NCI-H460 (cell line): ENCODE results near the gene ADRA2C. TPM values are rescaled to one million over a fixed set of nuclear protein-coding genes. Genes with fewer than 3 reads are reported as not detected.

Experiments used
- DNase-seq: peaks from one replicate; pipeline ENCODE4 v3.0.0-alpha.2; 2016; ENCODE audit warnings: low read depth; ENCODE audit errors: extremely low read depth
- polyA plus RNA-seq: library from polyadenylated mRNA; depleted of rRNA; stranded (reverse); fragments of >200 nt; gene quantifications from 2 replicates; pipeline ENCODE4 v1.2.3, GENCODE V29; 2014; cell fraction: nucleus; rRNA removed
- total RNA-seq: library from RNA; depleted of rRNA; stranded (reverse); fragments of >200 nt; shearing (Covaris generic); gene quantifications from 2 replicates; pipeline ENCODE4 v1.2.3, GENCODE V29; 2014; rRNA removed

ADRA2C gene
- total RNA-seq = 15.0 and 19.8 TPM in 2 replicates
- polyA plus RNA-seq = 20.2 and 29.2 TPM in 2 replicates

DNA sequence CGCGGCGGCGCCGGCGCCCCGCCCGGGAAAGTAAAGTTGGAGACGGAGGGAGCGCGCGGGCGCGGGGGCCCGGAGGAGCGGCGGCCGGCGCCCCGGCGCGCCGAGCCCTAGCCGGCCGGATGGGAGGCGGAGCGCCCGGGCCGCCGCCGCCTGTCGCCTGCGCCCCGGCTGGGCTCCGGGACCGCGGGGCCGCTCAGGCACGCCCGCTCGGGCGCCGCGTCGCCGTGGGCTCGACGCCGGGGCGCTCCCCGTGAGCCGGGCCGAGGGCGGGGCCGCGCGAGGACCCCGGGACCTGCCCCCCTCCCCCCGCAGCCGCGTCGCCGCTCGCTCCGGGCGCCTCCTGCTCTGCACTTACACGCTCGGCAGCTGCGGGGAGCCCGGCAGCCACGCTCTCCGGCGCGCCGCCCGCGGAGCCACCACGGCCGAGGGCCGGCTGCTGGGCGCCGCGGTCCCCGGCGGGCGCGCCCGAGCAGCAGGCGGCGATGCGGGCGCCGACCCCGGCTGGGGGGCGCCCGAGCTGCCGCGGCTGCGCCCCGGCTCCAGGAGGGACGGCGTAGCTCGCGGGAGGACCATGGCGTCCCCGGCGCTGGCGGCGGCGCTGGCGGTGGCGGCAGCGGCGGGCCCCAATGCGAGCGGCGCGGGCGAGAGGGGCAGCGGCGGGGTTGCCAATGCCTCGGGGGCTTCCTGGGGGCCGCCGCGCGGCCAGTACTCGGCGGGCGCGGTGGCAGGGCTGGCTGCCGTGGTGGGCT lies at the start of gene ADRA2C:
TSS of gene ADRA2C (plus strand) at position 350 of the 749 bp plus-strand sequence. CDS start at position 572, 222 bp downstream.
- DNase-seq = no peak

DNA sequence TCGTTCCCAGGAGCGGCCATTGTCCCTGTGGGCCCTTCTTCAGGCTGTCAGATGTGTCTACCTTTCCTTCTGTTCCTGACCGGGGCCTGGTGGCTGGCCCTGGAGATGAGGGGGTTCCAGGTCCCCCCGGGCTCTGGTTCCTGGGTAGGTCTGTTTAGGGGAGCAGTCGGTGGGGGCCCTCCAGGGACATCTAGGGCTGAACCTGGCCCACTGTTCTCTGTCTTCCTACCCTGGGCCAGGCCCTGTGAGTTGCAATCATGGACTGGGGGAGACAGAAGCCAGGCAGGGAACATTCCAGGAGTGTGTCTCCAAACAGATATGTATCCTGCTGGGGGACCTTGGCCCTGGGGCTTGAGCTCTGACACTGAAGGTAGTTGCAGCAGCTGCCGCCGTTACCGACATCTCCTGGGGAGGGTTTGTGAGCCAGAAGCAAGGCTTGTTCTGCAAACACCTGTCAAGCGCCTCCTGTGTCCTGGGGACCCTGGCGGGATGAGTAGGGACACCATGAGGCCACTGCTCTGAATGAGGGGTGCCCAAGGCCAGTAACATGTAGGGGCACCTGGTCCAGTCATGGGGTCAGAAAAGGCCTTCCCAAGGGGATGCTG lies 49.5 kb upstream of the ADRA2C start:
- no peak for DNase-seq

DNA sequence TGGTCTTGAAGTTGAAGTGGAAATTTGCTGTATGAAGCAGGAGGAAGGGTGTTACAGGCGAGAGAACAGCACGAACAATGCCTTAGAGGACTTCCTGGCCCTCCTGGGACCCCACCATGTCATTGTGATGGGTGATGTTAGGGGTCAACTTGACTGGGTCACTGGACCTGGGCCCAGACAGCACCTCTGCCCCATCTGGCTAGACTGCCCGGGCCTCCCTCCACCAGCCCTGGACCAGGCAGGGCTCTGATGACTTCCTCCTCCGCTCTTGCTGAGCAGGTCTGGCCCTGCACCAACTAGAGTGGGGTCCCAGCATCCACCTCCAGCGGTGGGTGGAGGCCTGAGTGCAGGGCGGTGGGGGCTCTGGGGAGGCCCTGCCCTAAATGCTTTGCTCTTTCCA lies 48.9 kb upstream of the ADRA2C start:
- no peak for DNase-seq

DNA sequence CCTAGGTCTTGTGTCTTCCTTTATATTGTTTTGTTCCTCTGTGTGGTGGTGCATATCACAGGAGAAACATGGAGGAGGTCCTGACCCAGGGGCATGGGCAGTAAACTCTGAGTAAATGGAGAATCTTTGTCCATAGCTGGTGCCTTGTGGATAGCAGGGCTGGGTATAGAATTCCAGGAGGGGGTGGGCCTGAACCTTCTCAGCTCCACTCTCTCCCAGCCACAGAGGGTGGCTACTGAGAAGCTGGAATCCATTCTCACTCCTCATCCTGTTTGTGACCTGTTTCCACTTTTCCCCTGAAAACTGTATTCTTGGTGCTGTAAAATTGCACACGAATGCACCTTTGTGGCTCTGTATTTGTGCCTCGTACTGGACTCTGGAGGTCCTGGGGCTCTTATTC lies 47.7 kb upstream of the ADRA2C start:
- no peak for DNase-seq

DNA sequence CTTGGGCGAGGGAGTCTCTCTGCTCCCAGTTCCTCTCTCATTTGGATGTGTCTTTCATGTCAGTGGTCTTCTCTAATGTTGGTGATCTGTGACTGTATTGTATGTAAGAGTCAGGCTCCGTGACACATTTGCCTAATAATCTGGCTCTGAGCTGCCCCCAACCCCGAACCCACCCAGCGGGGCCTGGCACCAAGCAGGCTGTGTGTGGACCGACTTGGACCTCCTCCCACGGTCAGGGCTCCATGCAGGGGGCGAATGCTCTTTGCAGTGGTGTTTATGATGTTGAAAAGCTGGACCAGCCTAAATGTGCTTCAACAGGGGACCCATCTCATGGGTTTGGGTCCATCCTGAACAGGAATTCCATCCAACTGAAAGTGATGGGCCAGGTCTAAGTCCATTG lies 47.0 kb upstream of the ADRA2C start:
- no peak for DNase-seq

DNA sequence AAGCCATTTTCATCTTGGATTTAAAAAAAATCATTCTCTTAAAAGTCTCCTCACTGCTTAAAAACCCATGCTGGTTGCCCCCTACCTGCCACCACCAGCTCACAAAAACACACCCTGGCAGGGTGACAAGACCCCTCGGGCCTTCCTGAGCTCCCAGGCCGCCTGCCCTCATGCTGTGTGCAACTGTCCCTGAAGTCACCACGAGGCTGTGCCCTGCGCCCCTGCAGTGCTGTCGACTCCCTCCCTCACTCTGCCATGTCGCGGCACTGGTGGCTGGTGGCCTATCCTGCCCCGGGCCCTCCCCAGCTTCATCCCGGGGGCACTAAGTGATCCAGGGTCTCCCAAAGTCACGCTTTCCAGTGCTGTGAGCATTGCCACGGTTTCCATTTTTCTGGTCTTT lies 46.3 kb upstream of the ADRA2C start:
- no peak for DNase-seq

DNA sequence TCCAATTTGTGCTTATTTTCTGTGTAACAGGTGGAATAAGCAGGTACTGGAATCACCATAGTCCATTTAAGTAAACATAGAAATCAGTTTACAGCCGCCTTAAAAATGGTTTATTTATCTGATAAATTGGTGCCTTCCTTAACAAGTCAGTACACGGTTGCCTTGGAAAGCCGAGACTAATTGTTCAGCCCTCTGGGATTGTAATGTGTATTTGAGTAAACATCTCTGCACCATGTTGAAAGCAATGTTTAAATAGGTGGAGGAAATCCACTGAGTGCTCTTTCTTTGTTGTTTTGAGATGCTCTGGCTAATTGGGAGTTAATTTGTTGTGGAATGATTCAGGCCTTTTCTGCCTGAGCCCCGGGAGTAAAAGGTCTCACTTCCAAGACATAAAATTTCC lies 45.7 kb upstream of the ADRA2C start:
- DNase-seq = no peak

DNA sequence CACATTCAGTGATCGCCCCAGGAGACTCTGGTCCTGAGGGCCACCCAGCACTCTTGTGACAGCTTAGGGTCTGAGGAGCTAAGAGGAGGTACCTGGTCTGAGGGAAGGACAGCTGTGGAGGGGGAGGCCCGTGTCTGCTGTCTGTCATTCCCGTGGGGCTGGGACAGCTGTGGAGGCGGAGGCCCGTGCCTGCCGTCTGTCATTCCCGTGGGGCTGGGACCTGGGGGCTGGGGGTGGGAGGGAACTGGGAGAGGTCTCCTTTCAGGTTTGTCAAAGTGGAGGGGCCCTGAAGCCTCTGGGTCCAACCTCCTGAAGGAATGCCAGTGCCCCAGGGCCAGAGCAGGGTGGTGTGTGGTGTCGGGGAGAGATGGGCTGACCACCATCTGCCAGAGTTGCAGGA lies 45.0 kb upstream of the ADRA2C start:
- no peak for DNase-seq

DNA sequence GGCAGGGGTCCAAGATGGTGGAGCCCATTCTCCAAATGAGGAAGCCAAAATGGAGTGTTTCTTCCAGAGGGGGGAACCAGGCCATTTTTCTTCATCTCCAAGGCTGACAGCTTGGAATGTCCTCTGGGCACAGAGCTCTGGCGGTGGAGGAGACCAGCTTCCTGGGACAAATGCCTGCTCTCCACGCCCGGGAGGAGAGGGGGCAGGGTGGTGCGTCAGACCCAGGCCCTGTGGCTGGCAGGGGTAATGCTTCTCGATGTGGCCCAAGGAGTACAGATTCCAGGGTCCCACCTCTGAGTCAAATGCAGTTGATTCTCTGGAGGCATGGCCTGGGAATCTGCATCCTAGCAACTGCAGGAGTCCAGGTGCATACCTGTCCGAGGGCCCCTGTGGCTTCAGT lies 44.6 kb upstream of the ADRA2C start:
- DNase-seq = no peak

DNA sequence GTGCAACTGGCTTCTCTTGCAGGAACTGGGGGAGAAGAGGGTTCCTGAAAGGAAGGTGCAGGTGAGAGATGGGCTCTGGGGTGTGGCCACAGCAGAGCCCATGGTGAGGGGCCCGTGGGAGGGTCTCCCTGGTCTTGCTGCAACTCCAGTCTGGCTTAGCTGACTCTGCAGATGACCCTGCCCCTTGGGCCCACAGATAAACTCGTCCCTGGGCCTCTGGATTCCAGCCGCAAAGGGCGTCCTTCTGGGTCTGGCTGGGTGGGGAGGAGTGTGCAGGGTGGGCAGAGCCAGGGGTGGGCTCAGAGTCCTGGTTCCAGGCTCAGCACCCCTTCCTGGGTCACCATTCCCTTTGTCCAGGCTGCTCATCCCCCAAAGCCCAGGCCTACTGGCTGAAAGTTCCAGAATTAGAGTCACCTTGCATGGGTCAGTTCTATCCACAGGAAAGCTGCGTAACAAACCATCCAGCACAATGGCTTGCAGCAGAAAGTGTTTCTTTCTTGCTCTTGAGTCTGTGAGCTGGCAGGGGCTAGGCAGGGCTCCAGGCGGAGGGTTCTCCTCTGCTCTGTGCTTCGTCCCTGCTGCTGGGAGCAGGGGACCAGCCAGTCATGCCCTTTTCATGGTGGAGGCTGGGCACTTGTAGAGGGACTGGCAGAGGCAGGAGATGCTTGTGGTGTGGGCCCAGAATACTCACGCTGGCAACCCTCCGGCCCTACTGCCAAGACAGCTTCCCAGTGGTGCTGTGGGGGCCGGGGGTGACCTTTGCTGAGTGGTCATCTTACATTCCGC lies 43.5 kb upstream of the ADRA2C start:
- DNase-seq = no peak

DNA sequence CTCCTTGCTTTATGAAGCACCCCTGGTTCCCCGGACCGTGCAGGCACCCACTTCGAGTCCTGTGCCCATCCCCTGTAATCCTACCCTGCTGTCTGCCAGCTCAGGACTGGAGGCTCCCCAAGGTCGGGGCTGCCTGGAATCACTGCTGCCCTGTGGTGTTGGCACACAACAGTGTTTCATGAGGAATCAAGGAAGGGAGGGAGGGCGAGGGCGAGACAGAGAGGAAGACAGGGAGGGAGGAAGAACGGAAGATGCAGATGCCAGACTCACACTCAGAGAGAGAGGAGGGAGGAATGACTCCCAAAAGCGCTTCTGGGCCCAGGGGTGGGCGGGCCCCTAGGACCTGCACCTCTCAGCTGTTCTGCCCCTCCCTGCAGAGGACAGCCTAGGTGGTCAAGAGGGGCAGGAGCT lies 42.9 kb upstream of the ADRA2C start:
- no peak for DNase-seq

DNA sequence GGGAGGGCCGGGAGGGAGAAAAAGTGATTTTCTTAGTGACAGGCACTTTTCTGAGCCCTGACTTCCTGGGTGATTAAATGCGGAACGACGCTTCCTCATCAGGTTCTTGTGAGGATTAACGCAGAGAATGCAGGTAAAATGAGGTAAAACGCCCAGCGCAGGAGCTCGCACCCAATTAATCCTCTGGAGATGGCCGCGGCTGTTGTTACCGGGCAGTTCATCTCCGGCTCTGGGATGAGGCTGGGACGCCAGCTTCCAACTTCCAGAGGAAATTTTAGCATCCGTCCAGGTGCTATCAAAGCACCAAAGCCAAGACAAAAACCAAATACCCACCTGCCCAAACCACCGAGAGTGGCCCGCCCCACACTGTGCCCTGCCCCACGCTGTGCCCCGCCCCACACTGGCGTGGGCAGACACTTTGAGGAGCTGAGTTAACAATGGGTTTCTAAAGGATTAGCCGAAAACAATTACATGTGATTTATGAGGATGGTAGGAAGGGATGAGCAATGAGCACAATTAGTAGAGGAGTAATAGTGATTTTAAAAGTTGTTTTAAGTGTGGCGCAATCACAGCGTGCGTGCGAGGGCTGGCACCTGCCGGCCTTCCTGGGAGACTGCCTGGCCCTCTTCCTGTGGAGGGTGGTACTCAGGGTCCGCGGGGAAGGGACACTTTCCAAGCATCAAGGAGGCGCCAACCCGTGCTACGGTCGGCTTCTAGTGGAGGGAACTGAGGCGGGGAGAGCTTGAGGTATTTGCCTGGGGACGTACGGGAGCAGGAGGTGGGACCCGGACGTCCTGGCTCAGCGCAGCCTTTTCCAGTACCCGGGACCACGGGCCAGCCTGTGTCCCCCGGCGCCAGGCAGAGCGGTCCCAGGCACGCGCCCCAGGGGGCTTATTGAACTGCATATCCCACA lies 41.6 kb upstream of the ADRA2C start:
- DNase-seq = no peak

DNA sequence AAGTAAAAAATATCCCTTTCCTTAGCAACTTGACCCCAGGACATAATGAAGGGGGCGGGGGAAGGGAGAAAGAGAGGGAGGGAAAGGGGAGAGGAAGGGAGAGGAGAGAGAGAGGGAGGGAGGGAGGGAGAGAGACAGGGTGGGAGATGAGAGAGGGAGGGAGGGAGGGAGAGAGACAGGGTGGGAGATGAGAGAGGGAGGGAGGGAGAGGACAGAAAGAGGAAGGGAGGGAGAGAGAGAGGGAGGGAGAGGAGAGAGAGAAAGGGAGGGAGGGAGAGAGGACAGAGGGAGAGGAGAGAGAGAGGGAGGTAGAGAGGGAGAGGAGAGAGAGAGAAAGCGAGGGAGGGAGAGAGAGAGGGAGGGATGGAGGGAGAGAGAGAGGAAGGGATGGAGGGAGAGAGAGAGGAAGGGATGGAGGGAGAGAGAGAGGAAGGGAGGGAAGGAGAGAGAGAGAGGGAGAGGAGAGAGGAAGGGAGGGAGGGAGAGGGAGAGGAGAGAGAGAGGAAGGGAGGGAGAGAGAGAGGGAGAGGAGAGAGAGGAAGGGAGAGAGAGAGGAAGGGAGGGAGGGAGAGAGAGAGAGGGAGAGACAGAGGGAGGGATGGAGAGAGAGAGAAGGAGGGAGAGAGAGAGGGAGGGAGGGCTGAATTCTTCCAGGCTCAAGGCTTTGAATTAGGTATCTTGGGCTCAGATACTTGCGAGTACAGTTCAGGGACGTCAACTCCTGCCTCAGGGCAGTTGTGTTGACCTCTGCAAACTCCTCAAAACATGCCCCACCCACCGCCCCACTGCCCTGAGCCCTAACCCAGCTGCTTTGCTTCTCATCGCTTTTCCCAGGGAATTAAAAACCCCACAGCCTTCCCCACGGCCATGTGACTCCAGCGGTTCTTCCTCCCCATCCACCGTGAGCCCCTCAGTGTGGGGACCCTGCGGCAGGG lies 40.0 kb upstream of the ADRA2C start:
- DNase-seq = no peak

DNA sequence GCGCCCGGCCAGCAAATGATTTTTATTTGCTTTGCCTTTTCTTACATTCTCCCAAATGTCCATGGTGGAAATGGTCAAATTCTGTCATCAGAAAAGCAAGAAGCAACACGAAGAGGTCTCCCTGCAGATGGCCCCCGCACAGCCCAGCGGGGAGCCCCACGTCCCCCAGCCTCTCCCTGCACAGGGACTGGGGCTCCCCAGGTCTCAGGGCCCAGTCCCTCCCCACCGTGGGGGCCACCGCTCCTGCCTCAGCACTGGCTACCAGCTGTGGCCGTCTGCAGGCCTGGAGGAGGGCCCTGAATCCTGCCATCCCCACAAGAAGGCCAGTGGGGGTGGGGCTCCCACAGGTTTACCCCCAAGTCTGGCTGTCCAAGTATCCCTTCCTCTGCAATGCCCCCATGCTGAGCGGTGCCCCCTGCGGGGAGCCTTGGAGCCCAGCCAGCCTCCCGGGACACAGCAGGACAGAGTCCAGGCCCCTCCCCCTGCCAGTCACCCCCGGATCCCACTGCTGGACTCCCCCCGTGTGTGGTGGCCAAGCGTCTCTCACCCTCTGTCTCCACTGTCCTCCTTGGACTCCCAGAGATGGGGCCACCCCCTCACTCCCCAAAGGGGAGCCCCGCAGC lies 38.2 kb upstream of the ADRA2C start:
- no peak for DNase-seq

DNA sequence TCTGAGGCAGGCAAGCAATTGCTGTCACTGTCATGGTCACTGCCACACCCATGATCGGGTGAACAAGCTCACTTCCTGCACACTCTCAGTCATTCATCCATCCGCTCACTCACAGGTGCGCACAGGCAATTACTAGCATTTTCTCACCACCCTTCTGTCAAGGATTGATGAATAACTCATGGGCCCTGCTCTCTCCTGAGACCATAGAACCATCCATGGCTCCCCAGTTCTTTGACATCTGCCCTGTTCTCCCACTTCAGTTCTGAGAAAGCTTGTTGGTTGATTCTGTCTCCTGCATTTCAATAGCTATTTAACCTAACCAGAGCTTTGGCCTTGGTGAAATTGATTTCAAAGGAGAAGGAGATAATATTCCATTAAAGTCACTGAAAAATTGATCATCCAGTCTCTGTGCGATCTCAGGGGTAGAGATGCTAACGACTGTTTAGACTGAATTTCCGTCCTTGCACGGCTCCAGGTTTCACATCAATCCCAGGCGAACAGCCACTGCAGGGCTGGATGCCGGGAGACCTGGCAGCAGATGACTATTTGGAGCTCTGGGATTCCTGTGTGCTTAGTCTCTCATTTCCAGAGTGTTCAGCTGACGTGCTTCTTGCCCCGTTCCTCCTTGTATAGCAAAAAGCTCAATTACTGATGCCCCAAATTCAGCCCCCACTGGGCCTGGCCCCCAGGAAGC lies 36.9 kb upstream of the ADRA2C start:
- DNase-seq = no peak

DNA sequence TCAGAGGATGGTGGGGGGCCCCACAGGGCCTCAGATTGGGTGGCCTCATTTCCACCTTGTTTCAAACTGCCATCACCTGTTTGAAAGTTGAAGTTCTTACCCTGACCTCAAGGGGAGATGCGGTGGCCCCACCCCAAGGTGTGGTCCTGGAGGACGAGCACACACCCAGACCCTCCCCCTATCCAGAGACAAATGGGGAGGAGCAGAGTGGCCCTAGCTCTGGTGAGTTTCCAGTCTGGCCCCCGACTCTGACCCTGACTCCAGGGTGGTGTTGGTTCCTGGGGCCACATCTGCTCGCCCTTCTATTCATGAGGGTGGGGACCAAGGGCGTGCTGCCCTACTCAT lies 36.3 kb upstream of the ADRA2C start:
- DNase-seq = no peak

DNA sequence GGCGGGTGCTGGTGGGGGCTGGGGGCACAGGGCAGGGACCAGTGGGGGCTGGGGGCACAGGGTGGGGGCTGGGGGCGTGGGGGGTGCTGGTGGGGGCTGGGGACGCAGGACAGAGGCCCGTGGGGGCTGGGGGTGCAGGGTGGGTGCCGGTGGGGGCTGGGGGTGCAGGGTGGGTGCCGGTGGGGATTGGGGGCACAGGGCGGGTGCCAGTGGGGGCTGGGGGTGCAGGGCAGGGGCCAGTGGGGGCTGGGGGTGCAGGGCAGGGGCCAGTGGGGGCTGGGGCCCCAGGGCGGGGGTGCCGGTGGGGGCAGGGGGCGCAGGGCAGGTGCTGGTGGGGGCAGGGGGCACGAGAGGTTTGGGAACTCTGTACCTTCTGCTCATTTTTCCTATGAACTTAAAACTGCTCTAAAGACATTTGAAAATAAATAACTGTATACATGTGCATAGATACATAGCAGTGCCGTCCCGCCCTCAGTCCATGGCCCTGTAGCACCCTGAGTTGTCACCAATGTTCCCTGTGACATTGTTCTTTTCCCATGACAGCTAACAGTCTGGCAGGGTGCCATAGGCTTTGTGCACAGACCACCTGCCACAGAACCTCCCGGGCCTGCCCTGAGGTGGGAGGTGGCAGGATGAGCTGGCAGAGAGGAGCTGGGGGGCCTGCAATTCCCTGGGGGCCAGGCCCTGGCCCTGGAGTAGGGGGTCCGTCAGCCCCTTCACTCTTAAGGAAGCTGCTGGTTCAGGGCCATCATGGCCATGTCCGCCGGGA lies 35.6 kb upstream of the ADRA2C start:
- no peak for DNase-seq
